HG03354 (cell line): ENCODE measurements around the gene TTC38.
"Not testable (repeated sequence)": the region's sequence is repeated elsewhere in the genome, so short reads cannot be mapped to it uniquely, and the experiment has no call there.

Experiments used
- ATAC-seq: cut with Tn5 transposase; IDR thresholded peaks from one replicate; pipeline ENCODE4 v1.9.1; 2021; ENCODE audit warnings: mild to moderate bottlenecking; ENCODE audit not compliant: unreplicated experiment, poor library complexity, severe bottlenecking

TTC38 gene

DNA sequence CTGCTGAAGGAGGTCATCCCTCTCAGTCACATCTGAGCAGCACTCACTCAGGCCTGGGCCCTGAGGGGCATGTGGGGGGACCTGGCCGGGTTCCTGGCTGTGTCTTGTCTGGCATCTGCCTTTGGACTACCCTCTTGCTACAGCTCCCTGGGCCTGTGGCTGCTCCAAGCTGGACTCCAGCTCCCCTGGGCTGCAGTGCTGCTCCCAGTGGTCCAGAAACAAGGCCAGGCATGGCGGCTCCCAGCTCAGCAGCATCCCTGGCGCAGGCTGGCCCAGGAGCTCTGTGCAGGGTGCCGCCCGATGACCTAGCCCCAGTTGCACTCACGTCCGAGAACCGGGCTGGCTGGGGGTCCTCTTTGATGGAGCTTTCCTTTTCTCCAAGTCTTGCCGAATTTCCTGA, 23.0 kb upstream of the TTC38 start:
- no peak for ATAC-seq

- no peak for ATAC-seq
Measured at GRCh38 chr22:46245511-46245910, 22.3 kb upstream of the TTC38 start.

- ATAC-seq: no peak
Measured at GRCh38 chr22:46246178-46246577, 21.6 kb upstream of the TTC38 start.

- ATAC-seq: no peak
Measured at GRCh38 chr22:46247443-46247975, 20.3 kb upstream of the TTC38 start.

DNA sequence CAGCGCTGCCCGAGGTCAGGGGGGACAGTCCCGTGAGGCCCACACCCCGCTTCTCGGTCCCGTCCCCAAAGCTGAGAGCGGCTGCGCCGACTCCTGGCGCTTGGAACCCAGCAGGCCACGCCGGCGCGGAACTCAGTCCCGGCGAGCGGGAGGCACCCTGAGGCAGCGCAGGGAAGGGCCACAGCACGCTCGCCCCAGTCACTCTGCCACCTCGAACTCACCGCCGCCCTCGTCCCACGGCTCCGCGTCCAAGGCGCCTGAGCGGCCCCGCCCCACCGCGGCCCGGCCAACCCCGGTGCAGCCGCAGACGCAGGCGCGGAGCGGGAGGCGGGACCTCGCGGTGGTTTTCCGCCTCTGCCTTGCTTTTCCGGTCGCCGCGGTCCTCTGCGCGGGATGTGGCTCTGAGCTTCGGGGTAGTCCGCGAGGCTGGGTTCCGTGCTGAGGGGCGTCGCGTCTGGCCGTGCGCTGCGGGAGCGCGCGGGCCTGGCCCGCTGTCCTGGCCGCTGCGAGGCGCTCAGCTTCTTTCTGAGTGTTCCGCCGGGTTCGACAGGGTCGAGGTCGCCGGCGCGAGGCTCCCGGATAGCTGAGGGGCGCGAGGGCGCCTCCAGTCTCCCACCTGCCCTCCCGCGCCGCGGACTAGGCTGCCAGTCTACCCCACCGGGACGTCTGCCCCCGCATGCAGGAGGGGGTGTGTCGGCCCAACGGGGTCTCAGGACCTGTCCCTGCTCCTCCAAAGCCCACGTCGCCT, 17.6 kb upstream of the TTC38 start, which contains the start of gene CDPF1:
TSS of gene CDPF1 (minus strand) at position 259 of the 748 bp plus-strand sequence. CDS start 2,009 bp downstream, outside the sequence.
- peak; percentile 82 for ATAC-seq

DNA sequence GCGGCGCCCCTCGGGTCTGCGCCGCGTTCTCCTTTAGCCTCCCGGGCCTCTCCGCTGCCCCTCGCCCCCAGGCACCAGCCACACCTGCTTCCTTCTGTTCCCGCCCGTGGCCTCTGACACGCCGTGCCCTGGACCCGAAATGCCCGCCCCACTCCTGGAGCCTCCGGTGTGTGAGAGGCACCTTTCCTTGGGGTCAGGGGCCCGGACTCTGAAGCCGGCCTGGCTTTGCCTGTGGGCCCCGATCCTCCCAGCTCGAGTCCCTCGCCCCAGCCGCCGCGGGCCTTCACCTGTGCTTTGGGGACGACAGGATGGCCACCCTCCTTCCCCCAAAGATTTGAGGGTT, 17.1 kb upstream of the TTC38 start:
- peak; percentile 15 for ATAC-seq

GRCh38 chr22:46251266-46251665, 16.5 kb upstream of the TTC38 start:
- ATAC-seq: no peak

GRCh38 chr22:46251816-46252380, 15.9 kb upstream of the TTC38 start:
- ATAC-seq: no peak

- no peak for ATAC-seq
Measured at GRCh38 chr22:46256358-46256958, 11.3 kb upstream of the TTC38 start.

DNA sequence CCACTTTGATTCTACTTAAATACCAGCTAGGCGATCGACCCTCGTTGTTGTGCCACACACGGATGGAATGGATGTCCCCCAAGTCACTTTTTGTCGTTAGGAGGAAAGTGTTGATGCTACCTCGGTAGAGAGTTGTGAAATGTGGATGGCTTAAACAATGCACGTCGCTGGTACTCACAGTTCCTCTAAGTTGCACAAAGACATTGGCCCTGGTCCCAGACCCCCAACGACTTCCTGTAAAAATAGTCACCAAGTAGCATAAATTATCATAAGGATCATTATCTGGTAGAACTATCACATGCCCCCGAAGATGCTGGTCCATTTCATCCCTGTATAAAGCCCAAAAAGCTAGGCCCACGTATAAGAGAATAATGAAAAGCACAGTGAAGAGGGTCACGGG, 8.4 kb upstream of the TTC38 start:
- ATAC-seq: no peak

- ATAC-seq: no peak
Measured at GRCh38 chr22:46260038-46260437, 7.8 kb upstream of the TTC38 start.

- no peak for ATAC-seq
Measured at GRCh38 chr22:46262449-46263215, 5.2 kb upstream of the TTC38 start.

- ATAC-seq: no peak
Measured at GRCh38 chr22:46263216-46263590, 4.6 kb upstream of the TTC38 start, which contains the start of gene PKDREJ. TSS of gene PKDREJ (minus strand) at chr22:46263343. CDS start at chr22:46263322, 21 bp downstream.

- not testable (repeated sequence) for ATAC-seq
Measured at GRCh38 chr22:46264520-46264919, 3.3 kb upstream of the TTC38 start.

- not testable (repeated sequence) for ATAC-seq
Measured at GRCh38 chr22:46265627-46266026, 2.2 kb upstream of the TTC38 start.

DNA sequence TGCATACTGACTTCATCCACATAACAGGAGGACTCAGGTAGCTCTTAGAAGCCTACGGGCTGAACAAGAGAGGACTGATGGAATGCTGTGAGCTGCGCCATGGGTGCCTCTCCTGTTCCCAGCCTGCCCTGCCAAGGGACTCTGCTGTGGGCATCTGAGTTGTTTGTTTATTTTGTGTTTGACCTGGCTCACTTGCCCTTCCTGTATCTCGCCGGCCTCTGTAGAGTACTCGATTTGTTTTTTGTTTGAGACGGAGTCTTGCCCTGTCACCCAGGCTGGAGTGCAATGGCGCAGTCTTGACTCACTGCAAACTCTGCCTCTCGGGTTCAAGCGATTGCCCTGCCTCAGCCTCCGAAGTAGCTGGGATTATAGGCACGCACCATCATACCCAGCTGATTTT, 1.8 kb downstream of the TTC38 start:
- no peak for ATAC-seq

- ATAC-seq: no peak
Measured at GRCh38 chr22:46272196-46272595, 4.4 kb downstream of the TTC38 start.

DNA sequence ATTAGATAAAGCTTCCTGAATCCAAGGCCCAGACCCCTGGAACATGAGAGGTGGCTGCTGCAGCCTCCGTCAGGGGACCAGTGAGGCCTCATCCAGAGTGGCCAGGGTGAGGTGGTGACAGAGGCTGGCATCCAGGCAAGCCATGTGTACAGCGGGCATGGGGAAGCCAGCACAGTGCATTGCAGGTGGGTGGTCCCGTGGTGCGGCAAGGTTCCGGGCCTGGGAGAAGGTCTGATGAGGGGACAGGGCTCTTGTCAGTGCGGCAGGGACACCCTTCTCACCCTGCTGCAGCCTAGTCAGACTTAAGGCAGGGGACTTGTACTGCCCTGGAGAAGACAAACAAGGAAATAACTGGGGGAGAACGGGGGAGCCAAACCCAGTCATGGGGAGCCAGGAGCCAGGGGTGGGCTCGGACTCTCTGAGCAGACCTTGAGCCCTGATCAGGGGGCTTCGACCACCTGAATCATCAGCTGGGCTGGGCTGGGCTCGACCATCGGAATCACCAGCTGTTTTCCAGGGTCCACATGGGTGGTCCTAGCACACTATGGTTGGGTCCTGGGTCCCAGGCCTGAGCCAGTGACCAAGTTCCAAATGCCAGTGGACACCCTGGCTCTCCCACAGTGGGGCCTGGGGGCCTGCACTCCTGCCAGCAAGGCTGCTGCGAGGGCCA, 5.1 kb downstream of the TTC38 start:
- ATAC-seq: no peak

- no peak for ATAC-seq
Measured at GRCh38 chr22:46273432-46274148, 5.8 kb downstream of the TTC38 start.
